Mesenteric fat pad (tissue), 1 donor: Measurements from ENCODE around the gene PSMD5. TPM values are rescaled to one million over a fixed set of nuclear protein-coding genes. Genes with fewer than 3 reads are reported as not detected.

Experiments used
- DNase-seq: peaks from one replicate; pipeline ENCODE4 v3.0.0-alpha.2; 2020; ENCODE audit warnings: low spot score
- total RNA-seq: library from RNA; stranded (reverse); fragmentation: NEBNext Ultra II Directional; extraction: Animal tissue kit (Norgen Biotek cat#: 25700); gene quantifications from one replicate; pipeline ENCODE4 v1.2.1, GENCODE V29; 2021
- donor health status: DM: yes; HTN: yes; CAD: no.

The PSMD5 gene
- total RNA-seq, 1 donor from 2014 or later: 54.6 TPM

DNA sequence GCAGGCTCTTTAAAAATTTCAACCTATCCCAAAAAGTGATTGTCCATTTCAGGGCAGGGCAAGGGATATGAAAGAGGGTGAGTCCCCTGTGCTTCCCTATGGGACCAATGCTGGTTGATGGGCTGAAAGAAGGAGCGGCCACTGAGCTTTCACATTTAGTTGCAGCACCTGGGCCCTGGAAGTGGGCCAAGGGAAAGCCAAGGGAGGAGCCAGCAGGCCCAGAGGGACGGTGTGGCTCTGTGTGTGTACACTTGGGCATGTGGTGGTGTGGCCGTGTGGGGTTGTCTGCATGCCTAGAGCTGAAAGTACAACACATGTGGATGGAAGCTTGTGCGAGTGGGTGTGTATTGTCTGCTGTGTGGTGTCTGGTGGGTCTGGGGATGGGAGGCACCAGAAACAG is 14.0 kb upstream of the PSMD5 start:
- no peak for DNase-seq

GRCh38 chr9:120855827-120856670 is 13.3 kb upstream of the PSMD5 start:
- no peak for DNase-seq

GRCh38 chr9:120854596-120855327 is 12.0 kb upstream of the PSMD5 start:
- DNase-seq: no peak

DNA sequence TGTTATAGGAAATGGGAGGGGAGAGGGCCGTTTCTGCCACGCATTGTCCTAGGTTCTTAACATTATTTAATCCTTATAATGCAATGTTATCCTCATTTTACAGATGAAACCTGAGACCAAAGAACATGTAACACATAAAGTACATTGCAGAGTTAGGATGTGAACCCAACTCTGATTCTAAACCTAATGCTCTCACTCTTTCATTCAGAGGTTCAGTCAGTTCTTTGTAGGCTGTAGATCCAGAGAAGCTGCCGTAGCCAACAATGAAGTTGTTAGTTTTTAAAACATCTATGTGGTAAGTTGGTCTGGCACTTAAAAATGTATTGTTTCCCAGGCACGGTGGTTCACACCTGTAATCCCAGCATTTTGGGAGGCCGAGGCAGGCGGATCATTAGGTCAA is 10.5 kb upstream of the PSMD5 start:
- no peak for DNase-seq

- no peak for DNase-seq
Measured at GRCh38 chr9:120852240-120853010, 9.7 kb upstream of the PSMD5 start.

DNA sequence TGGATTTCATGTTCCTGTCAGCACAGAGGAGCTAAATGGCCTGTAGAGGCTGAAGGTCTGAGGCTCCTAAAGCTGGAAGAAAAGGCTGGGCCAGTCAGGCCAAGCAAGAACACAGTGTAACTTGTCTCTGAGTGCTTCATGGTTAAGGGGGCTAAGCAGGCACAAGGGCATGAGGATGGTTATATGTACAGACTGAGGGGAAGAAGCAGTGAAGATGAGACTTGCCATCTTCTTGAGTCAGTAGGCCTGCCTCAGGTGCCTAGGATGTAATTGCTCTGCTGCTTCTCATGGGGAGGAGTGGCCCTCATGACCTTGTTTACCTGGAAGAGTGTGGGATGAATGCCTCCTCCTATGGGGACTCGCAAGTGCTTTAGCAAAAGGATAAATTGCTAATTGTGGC is 8.7 kb upstream of the PSMD5 start:
- DNase-seq: no peak

GRCh38 chr9:120850315-120850714 is 7.6 kb upstream of the PSMD5 start:
- DNase-seq: no peak

DNA sequence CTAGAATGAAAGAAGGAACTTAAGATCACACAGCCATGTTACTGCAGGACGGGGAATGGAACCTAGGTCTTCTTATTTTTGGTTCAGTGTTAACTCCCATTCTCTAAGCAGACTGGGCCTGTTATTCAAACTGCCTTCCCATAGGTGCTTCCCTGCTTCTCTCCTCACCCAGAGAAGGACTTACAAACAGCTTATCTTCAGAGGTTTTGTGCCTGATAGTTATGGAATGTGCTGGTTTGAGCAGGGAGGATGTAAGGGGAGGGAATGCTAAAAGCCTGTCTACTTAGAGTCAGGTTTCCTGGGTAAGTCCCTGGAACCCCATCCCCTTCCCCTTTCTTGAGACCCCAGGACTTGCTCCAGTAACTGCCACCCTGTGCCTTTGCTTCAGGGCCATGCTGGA is 4.2 kb upstream of the PSMD5 start:
- no peak for DNase-seq

DNA sequence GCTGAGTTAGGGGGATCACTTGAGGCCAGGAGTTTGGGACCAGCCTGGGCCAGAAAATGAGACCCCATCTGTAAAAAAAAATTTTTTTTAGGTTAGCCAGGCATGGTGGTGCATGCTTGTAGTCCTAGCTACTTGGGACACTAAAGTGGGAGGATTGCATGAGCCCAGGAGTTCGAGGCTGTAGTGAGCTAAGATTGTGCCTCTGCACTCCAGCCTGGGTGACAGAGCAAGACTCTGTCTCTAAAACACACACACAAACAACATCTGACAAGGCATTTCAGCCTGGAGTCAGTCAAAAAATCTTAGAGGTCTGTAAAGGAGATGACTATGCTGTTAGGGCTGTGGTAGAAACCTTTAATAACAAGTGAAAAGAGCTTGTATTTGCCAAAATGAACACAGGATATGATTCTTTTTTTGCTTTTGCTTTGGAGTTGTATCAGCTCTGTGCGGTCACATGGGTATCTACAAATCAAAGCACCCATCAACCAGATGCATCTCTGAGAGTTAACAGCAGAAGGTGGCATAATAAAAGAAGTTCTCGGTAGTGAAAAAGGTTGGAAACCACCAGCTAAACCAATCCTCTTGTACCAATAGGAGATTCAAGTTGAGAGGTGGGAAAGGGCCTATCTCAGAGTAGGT is 3.6 kb upstream of the PSMD5 start:
- no peak for DNase-seq

GRCh38 chr9:120845255-120845654 is 2.5 kb upstream of the PSMD5 start:
- no peak for DNase-seq

- DNase-seq: no peak
Measured at GRCh38 chr9:120841930-120842684, 615 bp downstream of the PSMD5 start.

DNA sequence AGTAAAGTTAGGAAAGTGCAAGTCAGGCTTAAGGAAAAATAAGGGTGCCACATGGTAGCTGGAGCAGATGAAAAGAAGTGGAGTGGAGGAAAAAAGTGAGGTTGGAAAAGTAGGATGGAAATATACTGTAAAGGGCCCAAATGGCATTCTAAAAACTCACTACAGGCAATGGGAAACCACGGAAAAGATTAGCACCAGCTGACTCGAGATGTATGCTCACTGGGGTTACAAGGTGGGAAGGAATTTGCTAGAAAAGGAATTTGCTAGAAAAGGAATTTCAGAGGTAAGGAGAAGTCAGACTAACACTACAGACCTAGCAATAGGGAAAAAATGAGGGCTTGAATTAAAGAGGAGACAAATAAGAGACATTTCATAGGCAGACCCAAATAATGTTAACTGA is 3.6 kb downstream of the PSMD5 start:
- no peak for DNase-seq

- DNase-seq: no peak
Measured at GRCh38 chr9:120837921-120838320, 4.8 kb downstream of the PSMD5 start.

- DNase-seq: no peak
Measured at GRCh38 chr9:120833325-120833724, 9.4 kb downstream of the PSMD5 start.

- no peak for DNase-seq
Measured at GRCh38 chr9:120832807-120833206, 9.9 kb downstream of the PSMD5 start.

GRCh38 chr9:120830865-120831264 is 11.9 kb downstream of the PSMD5 start:
- DNase-seq: no peak

- DNase-seq: no peak
Measured at GRCh38 chr9:120830151-120830550, 12.6 kb downstream of the PSMD5 start.

DNA sequence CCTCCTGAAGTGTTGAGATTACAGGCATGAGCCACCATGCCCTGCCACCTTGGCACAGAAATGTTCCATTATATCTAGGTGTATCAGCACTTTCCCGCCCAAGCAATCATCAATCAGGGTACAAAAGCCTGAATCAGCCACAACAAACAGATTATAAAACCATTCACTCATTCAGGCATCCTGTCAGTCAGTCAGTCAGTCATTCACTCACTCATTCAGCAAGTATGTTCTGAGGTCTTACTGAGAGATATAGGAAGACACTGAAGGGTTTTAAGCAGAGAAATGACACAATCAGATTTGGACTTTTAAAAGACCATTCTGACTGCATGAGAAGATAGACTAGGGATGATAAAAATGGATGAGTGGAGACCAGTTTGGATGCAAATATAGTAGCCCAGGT is 13.1 kb downstream of the PSMD5 start:
- no peak for DNase-seq

DNA sequence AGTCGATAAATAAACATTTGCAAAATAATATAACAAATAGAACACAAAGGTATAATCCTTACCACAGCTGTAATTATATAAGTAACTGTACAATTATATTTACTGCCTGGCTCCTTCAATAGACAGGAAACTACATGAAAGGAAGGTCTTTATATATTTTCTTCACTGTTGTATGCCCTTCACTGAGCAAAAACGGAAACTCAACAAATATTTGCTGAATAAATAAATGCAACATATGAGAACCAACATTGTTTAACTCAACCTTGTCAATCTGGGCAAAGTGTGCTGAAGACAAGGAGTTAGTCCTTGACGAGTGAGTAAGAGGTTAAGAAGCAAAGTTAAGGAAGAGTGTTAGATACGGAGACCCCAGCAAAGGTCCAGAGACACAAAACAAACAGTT is 22.6 kb downstream of the PSMD5 start:
- DNase-seq: no peak

GRCh38 chr9:120818595-120818994 is 24.1 kb downstream of the PSMD5 start:
- DNase-seq: no peak

- DNase-seq: no peak
Measured at GRCh38 chr9:120815075-120815474, 27.6 kb downstream of the PSMD5 start.
